Heart left ventricle (tissue), 13 donors: ENCODE results near the gene HLA-DQB1.

Experiments used
- POLR2A ChIP-seq, 2 donors: fragments of 450-650 bp; IDR thresholded peaks; one replicate each; pipeline ENCODE4 v1.6.1; 2017; ENCODE audit warnings: antibody characterized with exemption in 2 of 2, mild to moderate bottlenecking in 2 of 2, moderate library complexity in 2 of 2
- TF ChIP-seq, protein P1 (sequence below), 12 donors: fragments of 200-600 bp; sonication (generic) in 4 of 12; IDR thresholded peaks; one replicate each; pipeline versions ENCODE4 v1.5.0 to v1.8.0; 2018 to 2022; ENCODE audit warnings: antibody characterized with exemption in 12 of 12, mild to moderate bottlenecking in 5 of 12
- donor health status: ischemic (EF 13 %, LVEDD 7.1; RV severe dilation, severe dysfunction).
- donor health status: DM: no; HTN: yes; CAD: no.
- donor health status: DM: no; HTN: no; CAD: no.
- donor health status: ischemic (EF 25% LVEDD 6.9; RV normal size, moderate dysfunction).
- donor health status: ischemic (EF 25% LVEDD 5.7; RV mildly dilated, moderate dysfunction).
- donor health status: ischemic (EF 35%, LVEDD 5.7; RV mildly dilated, moderate dysfunction).
- donor health status: nonischemic (EF 11% LVEDD 7.7; RV severe dilation, severe dysfunction).
- donor health status: DM: yes; HTN: yes; CAD: no.
- donor health status: PGD.
- donor health status: ischemic (EF 29% LVEDD 5.4; RV normal size, mild dysfunction).
- donor health status: nonischemic (EF 23%, LVEDD 6.1; RV moderate dilation, normal function).

- TF ChIP-seq, protein P1, sequence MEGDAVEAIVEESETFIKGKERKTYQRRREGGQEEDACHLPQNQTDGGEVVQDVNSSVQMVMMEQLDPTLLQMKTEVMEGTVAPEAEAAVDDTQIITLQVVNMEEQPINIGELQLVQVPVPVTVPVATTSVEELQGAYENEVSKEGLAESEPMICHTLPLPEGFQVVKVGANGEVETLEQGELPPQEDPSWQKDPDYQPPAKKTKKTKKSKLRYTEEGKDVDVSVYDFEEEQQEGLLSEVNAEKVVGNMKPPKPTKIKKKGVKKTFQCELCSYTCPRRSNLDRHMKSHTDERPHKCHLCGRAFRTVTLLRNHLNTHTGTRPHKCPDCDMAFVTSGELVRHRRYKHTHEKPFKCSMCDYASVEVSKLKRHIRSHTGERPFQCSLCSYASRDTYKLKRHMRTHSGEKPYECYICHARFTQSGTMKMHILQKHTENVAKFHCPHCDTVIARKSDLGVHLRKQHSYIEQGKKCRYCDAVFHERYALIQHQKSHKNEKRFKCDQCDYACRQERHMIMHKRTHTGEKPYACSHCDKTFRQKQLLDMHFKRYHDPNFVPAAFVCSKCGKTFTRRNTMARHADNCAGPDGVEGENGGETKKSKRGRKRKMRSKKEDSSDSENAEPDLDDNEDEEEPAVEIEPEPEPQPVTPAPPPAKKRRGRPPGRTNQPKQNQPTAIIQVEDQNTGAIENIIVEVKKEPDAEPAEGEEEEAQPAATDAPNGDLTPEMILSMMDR (IDR thresholded peaks at IDR 0.05) = no peak
- no peak for TF ChIP-seq POLR2A (IDR thresholded peaks at IDR 0.05)
These were observed 19.1 kb upstream of the HLA-DQB1 start for GRCh38 chr6:32685603-32686002.
